Tibial nerve (tissue), 4 donors: ENCODE results near the gene CCNQ.

Experiments
- CTCF ChIP-seq, 5 experiments: fragments of 200-600 bp in 3 of 5; fragments of 450-650 bp in 2 of 5; sonication (generic) in 3 of 5; IDR thresholded peaks; one replicate each; pipeline ENCODE4 v1.5.1; 2016 to 2019; ENCODE audit warnings: antibody characterized with exemption in 5 of 5, mild to moderate bottlenecking in 3 of 5, moderate library complexity in 2 of 5
- EP300 ChIP-seq, 2 donors: sonication (generic); formaldehyde crosslinking; IDR thresholded peaks; one replicate each; pipeline ENCODE4 v1.6.1; 2017; ENCODE audit warnings: antibody characterized with exemption in 2 of 2, mild to moderate bottlenecking in 1 of 2
- POLR2A ChIP-seq, 2 donors: fragments of 450-650 bp; IDR thresholded peaks; one replicate each; pipeline ENCODE4 v1.6.1; 2017; ENCODE audit warnings: antibody characterized with exemption in 2 of 2, mild to moderate bottlenecking in 2 of 2, moderate library complexity in 2 of 2

GRCh38 chrX:153633048-153633447 lies 34.1 kb upstream of the CCNQ start:
- TF ChIP-seq CTCF (IDR thresholded peaks at IDR 0.05) (no peak), EP300 (IDR thresholded peaks at IDR 0.05) (no peak), POLR2A (IDR thresholded peaks at IDR 0.05) (no peak)
